GM12864 (cell line): ENCODE results near the gene TMEM145.

Experiments used
- DNase-seq: peaks from one replicate; pipeline ENCODE4 v3.0.0-alpha.2; 2011; ENCODE audit warnings: low read depth
- H3K4me3 ChIP-seq: 2 replicates; pipeline ENCODE4 v1.5.1; 2011; ENCODE audit warnings: mild to moderate bottlenecking, low read depth, low read length, control low read depth
- CTCF ChIP-seq: IDR thresholded peaks from 2 replicates; pipeline ENCODE4 v1.5.1; 2011; ENCODE audit warnings: low read depth, mild to moderate bottlenecking, moderate library complexity, low read length, control low read depth, inconsistent platforms; ENCODE audit errors: missing control alignments

TMEM145 gene

GRCh38 chr19:42301646-42302203, 11.4 kb upstream of the TMEM145 start, which contains the start of gene PRR19:
TSS of gene PRR19 (plus strand) at chr19:42302132. CDS start at chr19:42309585, 7,453 bp downstream.
- no peak for TF ChIP-seq CTCF
- peak within 1 kb of the TSS; percentile 64 for H3K4me3 ChIP-seq
- DNase-seq: no peak

- DNase-seq: no peak
- TF ChIP-seq CTCF: no peak
- H3K4me3 ChIP-seq: peak overlapping the region; percentile 38
Observed at GRCh38 chr19:42303101-42303464, 10.0 kb upstream of the TMEM145 start.

GRCh38 chr19:42303876-42304275, 9.2 kb upstream of the TMEM145 start:
- DNase-seq: no peak
- no peak for TF ChIP-seq CTCF
- H3K4me3 ChIP-seq: no peak overlapping the region

- H3K4me3 ChIP-seq: no peak overlapping the region
- no peak for DNase-seq
- no peak for TF ChIP-seq CTCF
Observed at GRCh38 chr19:42306646-42307045, 6.5 kb upstream of the TMEM145 start.

GRCh38 chr19:42309686-42310085, 3.4 kb upstream of the TMEM145 start:
- no peak for DNase-seq
- H3K4me3 ChIP-seq: no peak overlapping the region
- TF ChIP-seq CTCF: no peak

- TF ChIP-seq CTCF: no peak
- no peak overlapping the region for H3K4me3 ChIP-seq
- no peak for DNase-seq
Observed at GRCh38 chr19:42311657-42312056, 1.5 kb upstream of the TMEM145 start.

GRCh38 chr19:42312370-42312769, 739 bp upstream of the TMEM145 start:
- no peak for TF ChIP-seq CTCF
- no peak overlapping the region for H3K4me3 ChIP-seq
- no peak for DNase-seq
